Stomach (tissue), 9 donors: ENCODE results near the gene CTBP1. TPM values are rescaled to one million over a fixed set of nuclear protein-coding genes. Genes with fewer than 3 reads are reported as not detected.

Experiments used
- DNase-seq, 2 donors: peaks; one replicate each; pipeline versions ENCODE4 v3.0.0 to v3.0.0-alpha.2; 2013 to 2019
- H3K27ac ChIP-seq, 5 donors: fragments of 200-600 bp in 4 of 5; sonication (generic) in 4 of 5; one replicate each; pipeline ENCODE4 v1.5.1; 2013 to 2019; ENCODE audit warnings: mild to moderate bottlenecking in 1 of 5, moderate library complexity in 1 of 5
- H3K27me3 ChIP-seq, 3 donors: fragments of 200-600 bp; sonication (generic); one replicate each; pipeline ENCODE4 v1.5.1; 2017 to 2019; ENCODE audit warnings: mixed run types in 1 of 3
- H3K36me3 ChIP-seq, 4 donors: fragments of 200-600 bp; sonication (generic); 1 replicate in 3 of 4; 2 replicates in 1 of 4; pipeline ENCODE4 v1.5.1; 2016 to 2019
- H3K4me1 ChIP-seq, 4 donors: fragments of 200-600 bp; sonication (generic); one replicate each; pipeline ENCODE4 v1.5.1; 2016 to 2019
- H3K4me3 ChIP-seq, 4 donors: fragments of 200-600 bp; sonication (generic) in 3 of 4; one replicate each; pipeline ENCODE4 v1.5.1; 2016 to 2019; ENCODE audit warnings: mild to moderate bottlenecking in 1 of 4
- H3K9me3 ChIP-seq, 4 donors: fragments of 200-600 bp; sonication (generic); one replicate each; pipeline ENCODE4 v1.5.1; 2016 to 2019
- EP300 ChIP-seq: sonication (generic); formaldehyde crosslinking; IDR thresholded peaks from one replicate; pipeline ENCODE4 v1.6.1; 2017; ENCODE audit warnings: antibody characterized with exemption
- POLR2A ChIP-seq, 4 donors: fragments of 450-650 bp; IDR thresholded peaks; one replicate each; pipeline ENCODE4 v1.6.1; 2016; ENCODE audit warnings: antibody characterized with exemption in 4 of 4, control low read depth in 2 of 4, mild to moderate bottlenecking in 1 of 4, moderate library complexity in 1 of 4
- POLR2AphosphoS5 ChIP-seq, 3 donors: sonication (generic); formaldehyde crosslinking; IDR thresholded peaks; one replicate each; pipeline ENCODE4 v1.6.1; 2016; ENCODE audit warnings: antibody characterized with exemption in 3 of 3
- WGBS, 5 donors: extraction: QIAGEN DNeasy Blood & Tissue Kit in 3 of 5; methylation state at CpG; one replicate each; pipeline versions ENCODE4 v1.1.5 to v1.1.7; 2013 to 2018; 5-methylcytosine and 5-hydroxymethylcytosine counted together
- intact Hi-C: fragments of 100-400 bp; cut with DNase I; formaldehyde crosslinking; loops from one replicate; pipeline ENCODE4 v1.15.1; 2023; ENCODE audit warnings: low total_unique reads
- polyA plus RNA-seq, 3 donors: library from polyadenylated mRNA; stranded (reverse); fragments of 200-250 nt; gene quantifications; one replicate each; pipeline ENCODE4 v1.2.3, GENCODE V29; 2013
- total RNA-seq, 5 donors: library from RNA; depleted of rRNA; stranded (reverse); fragments of >200 nt; gene quantifications; one replicate each; pipeline versions ENCODE4 v1.1.0 to v1.2.3, GENCODE V29; 2014 to 2016
- TF ChIP-seq, protein P1 (sequence below), 7 experiments: fragments of 450-650 bp in 4 of 7; fragments of 200-600 bp in 3 of 7; sonication (generic) in 3 of 7; IDR thresholded peaks; one replicate each; pipeline ENCODE4 v1.5.1; 2016 to 2019; ENCODE audit warnings: antibody characterized with exemption in 7 of 7, control low read depth in 2 of 7, mild to moderate bottlenecking in 1 of 7
- donor health status: healthy with polysubstance abuse.
- donor health status: Bipolar disorder and iron deficiency.
- donor health status: healthy.

Gene CTBP1
- total and polyA plus RNA-seq, 8 donors = 72.7 to 415 (median 95.1) TPM

- Histone ChIP-seq H3K4me1 (peaks cover 54 to 94% (median 80%) of the 10 kb centered on the region in 4 donors), H3K9me3 (no peaks in the 10 kb centered on the region), H3K27ac (peak overlapping the region; percentile 43 to 81 (median 70)), H3K27me3 (no peaks in the 10 kb centered on the region), H3K4me3 (peak overlapping the region in 1 of 4 donors; percentile 15), H3K36me3 (peaks cover 14 to 34% (median 29%) of the 10 kb centered on the region in 4 donors)
- 52 to 67% (median 62%) methylated on average over 21 to 37 of the region's 37 CpGs for WGBS, 5 donors
- intact Hi-C loops = no loop called here
- TF ChIP-seq POLR2AphosphoS5 (IDR thresholded peaks at IDR 0.05) = no peak
- peak in 1 of 2 donors; percentile 55 for DNase-seq
Measured at GRCh38 chr4:1208266-1208961, 40.5 kb downstream of the CTBP1 start.

DNA sequence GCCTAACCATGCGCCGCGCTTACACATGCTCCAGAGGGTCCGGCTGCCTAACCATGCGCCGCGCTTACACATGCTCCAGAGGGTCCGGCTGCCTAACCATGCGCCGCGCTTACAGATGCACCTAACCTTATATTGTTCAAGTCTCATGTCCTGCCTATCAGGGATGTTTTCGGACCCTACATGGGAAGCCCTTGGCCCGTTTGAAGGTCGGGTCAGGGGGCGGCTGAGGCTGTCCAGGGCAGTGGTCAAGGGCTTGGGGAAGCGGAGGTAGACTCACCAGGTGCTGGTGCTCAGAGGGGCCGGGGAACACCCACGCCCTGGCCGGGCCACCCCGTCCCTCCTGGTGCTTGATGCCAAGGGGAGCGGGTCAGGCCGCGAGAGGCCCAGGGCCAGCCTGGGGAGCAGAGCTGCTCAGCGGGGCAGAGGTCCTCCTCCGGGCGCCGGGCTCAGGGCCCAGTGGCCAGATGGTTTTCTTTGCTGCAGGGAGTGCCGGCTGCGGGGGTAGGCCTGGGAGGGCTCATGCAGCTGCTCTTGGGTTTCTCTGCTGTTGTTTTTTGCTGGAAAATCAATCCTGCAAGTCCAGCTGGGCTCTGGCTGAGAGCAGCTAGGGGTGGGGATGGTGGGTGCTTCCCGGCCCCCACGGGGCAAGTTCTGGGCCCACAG, 41.2 kb downstream of the CTBP1 start:
- Histone ChIP-seq H3K4me3 (peak overlapping the region in 1 of 4 donors; percentile 15), H3K36me3 (peaks cover 7 to 27% (median 22%) of the 10 kb centered on the region in 4 donors), H3K27ac (peak overlapping the region; percentile 43 to 81 (median 70)), H3K27me3 (no peaks in the 10 kb centered on the region), H3K9me3 (no peaks in the 10 kb centered on the region), H3K4me1 (peaks cover 61 to 95% (median 83%) of the 10 kb centered on the region in 4 donors)
- TF ChIP-seq POLR2A (IDR thresholded peaks at IDR 0.05) = no peak
- TF ChIP-seq POLR2AphosphoS5 (IDR thresholded peaks at IDR 0.05) = peak in 2 of 3 donors; percentile 13 to 39
- intact Hi-C loops = no loop called here
- 51 to 65% (median 54%) methylated on average over 20 to 28 of the region's 31 CpGs for WGBS, 5 donors
- DNase-seq = peak; percentile 66 to 87

GRCh38 chr4:1207157-1207470, 41.8 kb downstream of the CTBP1 start:
- Histone ChIP-seq H3K36me3 (peaks cover 2 to 21% (median 16%) of the 10 kb centered on the region in 4 donors), H3K9me3 (no peaks in the 10 kb centered on the region), H3K4me1 (peaks cover 59 to 95% (median 83%) of the 10 kb centered on the region in 4 donors), H3K27ac (peak overlapping the region in 3 of 5 donors; percentile 54 to 78 (median 68)), H3K27me3 (no peaks in the 10 kb centered on the region), H3K4me3 (no peak overlapping the region)
- DNase-seq = no peak
- WGBS, 5 donors = 82 to 88% (median 84%) methylated on average over 4 to 12 of the region's 12 CpGs
- no peak for TF ChIP-seq POLR2A (IDR thresholded peaks at IDR 0.05)
- no peak for TF ChIP-seq EP300
- TF ChIP-seq, protein P1, sequence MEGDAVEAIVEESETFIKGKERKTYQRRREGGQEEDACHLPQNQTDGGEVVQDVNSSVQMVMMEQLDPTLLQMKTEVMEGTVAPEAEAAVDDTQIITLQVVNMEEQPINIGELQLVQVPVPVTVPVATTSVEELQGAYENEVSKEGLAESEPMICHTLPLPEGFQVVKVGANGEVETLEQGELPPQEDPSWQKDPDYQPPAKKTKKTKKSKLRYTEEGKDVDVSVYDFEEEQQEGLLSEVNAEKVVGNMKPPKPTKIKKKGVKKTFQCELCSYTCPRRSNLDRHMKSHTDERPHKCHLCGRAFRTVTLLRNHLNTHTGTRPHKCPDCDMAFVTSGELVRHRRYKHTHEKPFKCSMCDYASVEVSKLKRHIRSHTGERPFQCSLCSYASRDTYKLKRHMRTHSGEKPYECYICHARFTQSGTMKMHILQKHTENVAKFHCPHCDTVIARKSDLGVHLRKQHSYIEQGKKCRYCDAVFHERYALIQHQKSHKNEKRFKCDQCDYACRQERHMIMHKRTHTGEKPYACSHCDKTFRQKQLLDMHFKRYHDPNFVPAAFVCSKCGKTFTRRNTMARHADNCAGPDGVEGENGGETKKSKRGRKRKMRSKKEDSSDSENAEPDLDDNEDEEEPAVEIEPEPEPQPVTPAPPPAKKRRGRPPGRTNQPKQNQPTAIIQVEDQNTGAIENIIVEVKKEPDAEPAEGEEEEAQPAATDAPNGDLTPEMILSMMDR (IDR thresholded peaks at IDR 0.05) = no peak
- no peak for TF ChIP-seq POLR2AphosphoS5 (IDR thresholded peaks at IDR 0.05)
- intact Hi-C loops = no loop called here

DNA sequence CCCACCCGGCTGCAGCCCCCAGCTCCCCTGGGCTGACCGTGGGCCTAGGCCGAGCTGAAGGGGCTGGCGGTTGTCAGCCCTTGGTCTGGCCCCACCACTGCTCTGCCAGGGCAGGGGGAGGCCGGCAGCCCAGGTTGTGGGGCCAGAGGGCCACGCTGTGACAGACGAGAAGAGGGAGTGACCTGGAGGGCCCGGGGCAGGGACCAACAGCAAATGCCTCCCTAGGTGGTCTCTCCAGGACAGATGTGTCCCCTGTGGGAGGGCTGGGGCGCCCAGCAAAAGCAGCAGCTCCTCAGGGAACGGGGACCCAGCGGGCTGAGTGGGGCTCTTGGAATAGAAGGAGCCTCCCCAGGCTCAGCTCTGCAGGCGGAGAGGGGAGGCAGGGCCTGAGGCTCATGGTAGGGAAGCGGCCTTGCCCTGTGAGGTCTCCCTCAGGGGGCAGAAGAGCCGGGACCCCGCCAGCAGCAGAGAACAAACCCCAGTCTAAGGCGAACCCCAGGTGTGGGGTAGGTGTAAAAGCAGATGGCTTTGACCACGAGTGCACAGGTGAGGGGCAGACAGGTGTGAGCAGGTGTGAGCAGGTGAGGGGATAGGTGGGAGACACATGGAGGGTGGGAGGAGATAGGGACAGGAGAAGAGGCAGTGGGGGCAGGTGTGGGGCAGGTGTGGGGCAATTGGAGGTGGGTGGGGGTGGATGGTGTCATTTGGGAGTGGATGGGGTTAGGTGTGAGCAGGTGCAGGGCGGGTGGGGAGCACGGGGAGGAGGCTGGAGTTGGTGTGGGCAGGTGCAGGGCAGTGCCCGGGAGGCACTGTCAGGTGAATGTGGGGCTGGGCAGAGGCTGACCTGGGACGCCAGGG, 42.4 kb downstream of the CTBP1 start:
- Histone ChIP-seq H3K27ac (peak overlapping the region in 3 of 5 donors; percentile 22 to 78 (median 54)), H3K36me3 (peaks cover 0 to 16% (median 13%) of the 10 kb centered on the region in 4 donors), H3K4me1 (peaks cover 56 to 95% (median 84%) of the 10 kb centered on the region in 4 donors), H3K4me3 (no peak overlapping the region), H3K27me3 (no peaks in the 10 kb centered on the region), H3K9me3 (no peaks in the 10 kb centered on the region)
- DNase-seq = peak in 1 of 2 donors; percentile 7
- intact Hi-C loops = no loop called here
- no peak for TF ChIP-seq EP300
- TF ChIP-seq POLR2A (IDR thresholded peaks at IDR 0.05) = no peak
- TF ChIP-seq POLR2AphosphoS5 (IDR thresholded peaks at IDR 0.05) = no peak
- TF ChIP-seq, protein P1 (IDR thresholded peaks at IDR 0.05) = no peak
- 84 to 93% (median 87%) methylated on average over 16 to 21 of the region's 21 CpGs for WGBS, 5 donors
